Central memory CD8-positive, alpha-beta T cell (primary cell): Measurements from ENCODE around the gene RBBP9.
"Not testable (repeated sequence)": the region's sequence is repeated elsewhere in the genome, so short reads cannot be mapped to it uniquely, and the experiment has no call there.

ENCODE experiments used
- ATAC-seq: fragments of 150-1000 bp; cut with Tn5 transposase; replicated peaks from 2 replicates; pipeline ENCODE4 v1.10.0; 2022; ENCODE audit warnings: mild to moderate bottlenecking, moderate FRiP score, moderate number of reproducible peaks; ENCODE audit not compliant: poor library complexity, severe bottlenecking; ENCODE audit errors: extremely low read depth
- DNase-seq, 2 donors: peaks; one replicate each; pipeline ENCODE4 v3.0.0; 2021; ENCODE audit warnings: low spot score in 2 of 2
- H3K27ac Mint-ChIP-seq: one replicate; pipeline ENCODE4 v1.8.0; 2022; ENCODE audit warnings: low read depth, mild to moderate bottlenecking, moderate library complexity, mixed read lengths
- H3K27me3 Mint-ChIP-seq: one replicate; pipeline ENCODE4 v1.8.0; 2022; ENCODE audit warnings: mixed read lengths
- H3K36me3 Mint-ChIP-seq: one replicate; pipeline ENCODE4 v1.8.0; 2022; ENCODE audit warnings: mild to moderate bottlenecking, moderate library complexity, mixed read lengths; ENCODE audit not compliant: insufficient read depth
- H3K4me1 Mint-ChIP-seq: one replicate; pipeline ENCODE4 v1.8.0; 2022; ENCODE audit warnings: mixed read lengths
- H3K4me3 Mint-ChIP-seq: one replicate; pipeline ENCODE4 v1.8.0; 2022; ENCODE audit warnings: mild to moderate bottlenecking, moderate library complexity, mixed read lengths
- H3K9me3 Mint-ChIP-seq: one replicate; pipeline ENCODE4 v1.8.0; 2022; ENCODE audit warnings: mixed read lengths

Gene RBBP9

DNA sequence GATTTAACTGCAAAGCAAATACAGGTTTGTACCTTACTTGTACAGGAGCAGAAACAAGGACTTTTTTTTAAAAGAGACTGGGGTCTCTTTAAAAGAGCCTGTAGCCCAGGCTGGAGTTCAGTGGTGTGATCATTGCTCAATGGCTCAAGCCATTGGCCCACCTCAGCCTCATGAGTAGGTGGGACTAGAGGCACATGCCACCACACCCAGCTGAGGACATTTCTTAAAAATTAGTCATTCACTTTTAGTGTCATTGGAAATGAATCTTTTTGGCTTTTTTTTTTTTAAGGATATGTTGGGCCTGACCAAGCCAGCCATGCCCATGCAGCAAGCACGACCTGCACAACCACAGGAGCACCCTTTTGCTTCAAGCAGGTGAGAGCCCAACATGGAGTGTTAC is 27.6 kb upstream of the RBBP9 start:
- no peak overlapping the region for H3K4me3 Mint-ChIP-seq
- H3K36me3 Mint-ChIP-seq, result peaks cover 47% of the 10 kb centered on the region
- no peak overlapping the region for H3K27ac Mint-ChIP-seq
- DNase-seq, result no peak
- no peak for ATAC-seq
- no peaks in the 10 kb centered on the region for H3K27me3 Mint-ChIP-seq
- H3K4me1 Mint-ChIP-seq, result peaks cover 9% of the 10 kb centered on the region
- no peaks in the 10 kb centered on the region for H3K9me3 Mint-ChIP-seq

DNA sequence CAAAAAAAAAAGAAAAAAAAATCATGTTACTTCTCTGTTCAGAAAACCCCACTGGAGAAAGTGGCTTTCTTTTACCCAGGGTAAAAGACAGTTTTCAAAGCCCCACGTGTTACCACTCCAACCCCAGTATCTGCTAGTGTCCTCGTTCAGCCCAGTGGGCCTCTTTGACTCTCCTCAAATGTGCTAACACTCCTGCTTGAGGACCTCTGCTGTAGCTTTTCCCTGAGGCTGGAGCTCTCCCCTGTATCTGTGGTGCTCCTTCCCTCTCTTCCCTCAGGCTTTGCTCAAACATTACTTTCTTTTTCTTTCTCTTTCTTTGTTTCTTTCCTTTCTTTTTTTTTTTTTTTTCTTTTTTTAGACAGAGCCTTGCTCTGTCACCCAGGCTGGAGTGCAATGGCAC is 26.0 kb upstream of the RBBP9 start:
- no peak overlapping the region for H3K27ac Mint-ChIP-seq
- no peak overlapping the region for H3K4me3 Mint-ChIP-seq

GRCh38 chr20:18522066-18522465 is 25.0 kb upstream of the RBBP9 start:
- H3K9me3 Mint-ChIP-seq, DNase-seq, H3K27ac Mint-ChIP-seq, H3K4me1 Mint-ChIP-seq, H3K4me3 Mint-ChIP-seq, ATAC-seq, H3K27me3 Mint-ChIP-seq: not testable (repeated sequence)
- H3K36me3 Mint-ChIP-seq, result peaks cover 26% of the 10 kb centered on the region

More for the DNA sequence above, 26.0 kb upstream of the RBBP9 start:
- no peaks in the 10 kb centered on the region for H3K9me3 Mint-ChIP-seq
- no peak for DNase-seq
- peaks cover 34% of the 10 kb centered on the region for H3K36me3 Mint-ChIP-seq
- no peaks in the 10 kb centered on the region for H3K27me3 Mint-ChIP-seq
- no peak for ATAC-seq
- no peaks in the 10 kb centered on the region for H3K4me1 Mint-ChIP-seq

- Mint-ChIP-seq H3K27me3 (no peaks in the 10 kb centered on the region), H3K4me3 (no peak overlapping the region), H3K9me3 (no peaks in the 10 kb centered on the region), H3K4me1 (peaks cover 13% of the 10 kb centered on the region), H3K27ac (no peak overlapping the region), H3K36me3 (peaks cover 34% of the 10 kb centered on the region)
- no peak for DNase-seq
- ATAC-seq, result no peak
These were observed 18.9 kb upstream of the RBBP9 start for GRCh38 chr20:18515973-18516372.

DNA sequence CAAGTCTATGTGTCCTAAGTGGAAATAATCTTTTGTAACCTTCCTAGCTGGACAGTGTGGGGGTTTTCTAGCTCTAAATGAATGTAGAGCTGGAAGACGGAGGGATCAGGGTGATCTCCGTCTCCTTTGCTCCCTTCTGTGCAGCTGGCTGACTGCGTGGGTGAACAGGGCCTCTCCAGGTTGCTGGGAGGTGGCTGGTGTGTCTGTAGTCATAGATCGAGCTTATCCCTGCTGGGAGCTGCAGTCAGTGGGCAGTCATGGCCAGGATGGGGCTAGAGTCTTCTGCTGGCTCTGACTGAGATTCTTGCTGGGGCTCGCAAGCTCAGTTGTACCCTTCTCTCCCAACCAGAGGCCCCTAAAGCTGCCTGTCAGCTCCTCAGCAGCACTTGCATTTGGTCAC is 17.1 kb upstream of the RBBP9 start:
- no peak for DNase-seq
- Mint-ChIP-seq H3K27me3 (no peaks in the 10 kb centered on the region), H3K27ac (no peak overlapping the region), H3K4me3 (no peak overlapping the region), H3K36me3 (peaks cover 44% of the 10 kb centered on the region), H3K4me1 (peaks cover 27% of the 10 kb centered on the region), H3K9me3 (no peaks in the 10 kb centered on the region)
- ATAC-seq, result no peak

DNA sequence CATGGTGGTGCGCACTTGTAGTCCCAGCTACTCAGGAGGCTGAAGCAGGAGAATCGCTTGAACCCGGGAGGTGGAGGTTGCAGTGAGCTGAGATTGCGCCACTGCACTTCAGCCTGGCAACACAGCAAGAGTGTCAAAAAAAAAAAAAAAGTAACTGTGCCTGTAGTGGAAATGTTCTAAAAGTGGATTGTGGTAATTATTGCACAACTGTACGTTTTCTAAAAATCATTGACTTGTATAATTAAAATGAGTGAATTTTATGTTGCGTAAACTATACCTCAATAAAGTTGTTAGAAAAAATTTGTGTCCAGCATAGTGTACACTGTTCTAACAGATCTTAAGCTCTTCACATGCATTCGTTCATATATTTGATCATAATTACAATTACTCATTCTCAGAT is 16.2 kb upstream of the RBBP9 start:
- H3K4me1 Mint-ChIP-seq, result peaks cover 36% of the 10 kb centered on the region
- no peak for DNase-seq
- no peaks in the 10 kb centered on the region for H3K27me3 Mint-ChIP-seq
- H3K4me3 Mint-ChIP-seq, result no peak overlapping the region
- H3K36me3 Mint-ChIP-seq, result peaks cover 47% of the 10 kb centered on the region
- H3K27ac Mint-ChIP-seq, result no peak overlapping the region
- ATAC-seq, result no peak
- H3K9me3 Mint-ChIP-seq, result no peaks in the 10 kb centered on the region

DNA sequence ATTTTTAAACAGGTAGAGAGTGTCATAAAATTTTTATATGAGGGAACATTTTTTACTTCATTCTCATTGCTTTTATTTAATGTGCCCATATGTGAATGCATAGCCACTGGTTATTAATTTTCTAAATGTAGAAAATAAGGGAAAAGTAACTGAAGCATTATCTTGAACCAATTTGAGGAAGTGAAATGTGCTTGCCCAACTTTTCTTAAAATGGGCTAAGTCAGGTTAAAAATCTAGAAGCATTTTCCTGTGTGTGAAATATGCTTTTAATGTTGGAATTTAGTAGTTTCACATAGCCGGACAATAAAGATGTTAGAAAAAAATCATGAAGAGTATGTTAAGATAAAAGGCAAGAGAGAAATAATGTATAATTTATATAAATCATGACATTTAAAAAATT is 14.5 kb upstream of the RBBP9 start:
- ATAC-seq (no peak), DNase-seq (no peak)
- Mint-ChIP-seq H3K4me1 (peaks cover 51% of the 10 kb centered on the region), H3K9me3 (no peaks in the 10 kb centered on the region), H3K27ac (peak overlapping the region; percentile 72), H3K4me3 (no peak overlapping the region), H3K36me3 (peaks cover 63% of the 10 kb centered on the region), H3K27me3 (no peaks in the 10 kb centered on the region)

DNA sequence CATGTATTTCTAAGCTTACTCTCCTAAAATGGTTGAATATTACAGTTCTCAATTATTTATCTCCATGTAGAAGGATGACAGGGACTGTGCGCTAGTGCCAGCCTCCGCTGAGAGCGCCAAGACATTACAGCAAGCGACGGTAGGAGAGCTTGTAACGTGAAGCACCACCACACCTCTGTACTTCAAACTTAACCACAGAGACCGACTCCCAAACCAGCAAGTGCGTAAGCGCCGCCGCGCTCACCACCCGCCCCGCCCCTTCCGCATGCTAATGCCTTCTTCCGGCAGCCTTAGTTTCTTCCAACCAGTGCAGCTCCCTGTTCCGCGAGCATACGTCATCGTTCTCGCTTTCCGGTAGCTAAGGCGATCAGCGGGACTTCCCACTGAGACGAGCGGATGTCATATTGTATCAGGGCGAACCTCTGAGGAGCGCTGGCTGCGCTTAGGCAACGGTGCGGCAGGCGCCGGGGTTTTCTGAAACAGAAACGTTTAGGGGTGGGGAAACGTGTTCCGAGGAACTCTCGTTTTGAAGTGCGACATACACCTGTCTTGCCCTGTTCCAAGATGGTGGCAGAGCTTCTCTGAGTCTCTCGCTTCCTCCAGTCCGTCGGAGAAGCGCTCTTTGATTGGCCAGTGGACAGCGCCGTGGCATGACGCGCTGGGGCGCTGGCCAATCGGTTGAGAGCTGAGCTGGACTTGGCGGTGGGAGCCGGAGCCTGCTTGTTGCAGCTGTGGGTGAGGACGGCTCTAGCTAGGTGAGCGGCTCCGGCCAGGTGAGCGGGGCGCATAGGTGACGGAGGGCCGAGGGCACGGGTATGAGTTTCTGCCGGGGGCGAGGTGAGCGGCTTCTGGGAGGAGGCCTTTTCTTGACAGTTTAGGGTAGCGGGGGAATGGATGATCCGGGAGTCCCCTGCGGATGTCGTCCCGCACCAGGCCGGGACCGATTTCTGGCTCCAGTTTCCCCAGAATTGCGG is 10.5 kb upstream of the RBBP9 start, which contains the start of gene SEC23B:
TSS of gene SEC23B (plus strand) at position 723 of the 974 bp plus-strand sequence. CDS start 2,896 bp downstream, outside the sequence.
- peak within 1 kb of the TSS; percentile 100 for H3K27ac Mint-ChIP-seq
- DNase-seq, result peak; percentile 95 to 98
- H3K27me3 Mint-ChIP-seq, result peaks cover 2% of the 10 kb centered on the region
- H3K36me3 Mint-ChIP-seq, result peaks cover 40% of the 10 kb centered on the region
- peaks cover 42% of the 10 kb centered on the region for H3K4me1 Mint-ChIP-seq
- no peaks in the 10 kb centered on the region for H3K9me3 Mint-ChIP-seq
- H3K4me3 Mint-ChIP-seq, result peak within 1 kb of the TSS; percentile 98
- ATAC-seq, result peak; percentile 88

- peak overlapping the region; percentile 100 for H3K27ac Mint-ChIP-seq
- peak in 1 of 2 donors; percentile 11 for DNase-seq
- H3K9me3 Mint-ChIP-seq, result no peaks in the 10 kb centered on the region
- H3K36me3 Mint-ChIP-seq, result peaks cover 37% of the 10 kb centered on the region
- H3K27me3 Mint-ChIP-seq, result peaks cover 10% of the 10 kb centered on the region
- peak overlapping the region; percentile 98 for H3K4me3 Mint-ChIP-seq
- H3K4me1 Mint-ChIP-seq, result peaks cover 42% of the 10 kb centered on the region
- ATAC-seq, result no peak
These were observed 9.7 kb upstream of the RBBP9 start for GRCh38 chr20:18506744-18507143.

DNA sequence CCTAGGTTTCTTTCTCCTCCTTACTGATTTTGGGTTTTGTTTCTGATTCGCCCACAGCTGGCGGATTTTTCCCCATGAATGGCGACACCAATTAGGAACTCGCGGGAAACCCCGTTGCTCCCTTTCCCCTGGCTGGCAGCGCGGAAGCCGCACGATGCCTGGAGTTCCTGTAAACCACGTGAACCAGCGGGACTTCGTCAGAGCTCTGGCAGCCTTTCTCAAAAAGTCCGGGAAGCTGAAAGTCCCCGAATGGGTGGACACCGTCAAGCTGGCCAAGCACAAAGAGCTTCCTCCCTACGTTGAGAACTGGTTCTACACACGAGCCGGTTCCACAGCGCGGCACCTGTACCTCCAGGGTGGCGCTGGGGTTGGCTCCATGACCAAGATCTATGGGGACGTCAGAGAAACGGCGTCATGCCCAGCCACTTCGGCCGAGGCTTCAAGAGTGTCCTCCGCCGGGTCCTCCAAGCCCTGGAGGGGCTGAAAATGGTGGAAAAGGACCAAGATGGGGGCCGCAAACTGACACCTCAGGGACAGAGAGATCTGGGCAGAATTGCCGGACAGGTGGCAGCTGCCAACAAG is 7.5 kb upstream of the RBBP9 start:
- DNase-seq (no peak), ATAC-seq (no peak)
- Mint-ChIP-seq H3K27ac (no peak overlapping the region), H3K9me3 (no peaks in the 10 kb centered on the region), H3K4me3 (no peak overlapping the region), H3K4me1 (peaks cover 27% of the 10 kb centered on the region), H3K27me3 (peaks cover 13% of the 10 kb centered on the region), H3K36me3 (peaks cover 19% of the 10 kb centered on the region)

- H3K4me3 Mint-ChIP-seq, H3K4me1 Mint-ChIP-seq, H3K27ac Mint-ChIP-seq, DNase-seq, H3K36me3 Mint-ChIP-seq, ATAC-seq, H3K9me3 Mint-ChIP-seq: not testable (repeated sequence)
- peaks cover 13% of the 10 kb centered on the region for H3K27me3 Mint-ChIP-seq
These were observed 4.6 kb upstream of the RBBP9 start for GRCh38 chr20:18501672-18502071.

DNA sequence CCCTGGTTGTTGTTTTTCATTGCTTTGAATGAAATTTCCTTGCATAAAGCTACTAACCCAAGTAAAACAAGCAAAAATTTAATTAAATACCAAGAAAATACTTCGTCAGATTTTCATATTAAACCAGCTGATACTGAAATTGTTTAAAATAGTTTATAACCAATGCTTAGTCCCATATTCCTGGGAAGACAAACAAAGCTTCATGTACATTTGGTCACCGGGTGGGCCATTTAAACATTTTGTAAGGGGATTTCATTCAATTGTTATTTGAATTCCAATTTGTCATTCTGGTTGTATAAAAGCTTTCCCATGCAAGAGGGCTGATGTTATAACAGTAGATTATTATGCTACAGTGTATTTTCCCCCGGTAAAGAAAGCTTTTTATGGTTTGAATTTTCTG is 578 bp upstream of the RBBP9 start:
- DNase-seq (no peak), ATAC-seq (no peak)
- H3K9me3 Mint-ChIP-seq, result no peaks in the 10 kb centered on the region
- peak overlapping the region; percentile 97 for H3K4me3 Mint-ChIP-seq
- H3K36me3 Mint-ChIP-seq, result peaks cover 6% of the 10 kb centered on the region
- peaks cover 12% of the 10 kb centered on the region for H3K27me3 Mint-ChIP-seq
- peak overlapping the region; percentile 82 for H3K27ac Mint-ChIP-seq
- H3K4me1 Mint-ChIP-seq, result peaks cover 12% of the 10 kb centered on the region

- Mint-ChIP-seq H3K27me3 (no peaks in the 10 kb centered on the region), H3K9me3 (no peaks in the 10 kb centered on the region), H3K27ac (peak overlapping the region; percentile 82), H3K36me3 (peaks cover 8% of the 10 kb centered on the region), H3K4me1 (peaks cover 12% of the 10 kb centered on the region), H3K4me3 (peak overlapping the region; percentile 97)
- DNase-seq (no peak), ATAC-seq (no peak)
These were observed 983 bp downstream of the RBBP9 start for GRCh38 chr20:18496042-18496441.
